Measurements from ENCODE around the gene GPR107. TPM values are rescaled to one million over a fixed set of nuclear protein-coding genes. Genes with fewer than 3 reads are reported as not detected.

The GPR107 gene
- total and polyA plus RNA-seq, 2 experiments from 2014 or later = 10.6 to 25.6 TPM

GRCh38 chr9:130122456-130122855 lies 68.8 kb downstream of the GPR107 start:
- no peaks in the 10 kb centered on the region for H3K36me3 ChIP-seq (replicated peaks; ENCODE audit: insufficient read depth, low read depth)
- H4K20me1 ChIP-seq (ENCODE audit: insufficient read depth, poor library complexity, severe bottlenecking) = no peaks in the 10 kb centered on the region
- TF ChIP-seq EZH2 (IDR thresholded peaks at IDR 0.05; ENCODE audit: borderline replicate concordance) (no peak), CTCF (IDR thresholded peaks at IDR 0.05; ENCODE audit: poor library complexity) (no peak), EZH2phosphoT487 (IDR thresholded peaks at IDR 0.05; ENCODE audit: low read depth, severe bottlenecking, unreplicated experiment) (no peak)
- no peaks in the 10 kb centered on the region for H3K9me2 ChIP-seq (replicated peaks; ENCODE audit: insufficient read depth)
- DNase-seq (ENCODE audit: low spot score) = no peak
- no peak overlapping the region for H2AFZ ChIP-seq
- H3K79me2 ChIP-seq = no peaks in the 10 kb centered on the region
- no peaks in the 10 kb centered on the region for H3K27me3 ChIP-seq
- H3K4me1 ChIP-seq (ENCODE audit: insufficient read depth) = peaks cover 3% of the 10 kb centered on the region
- no peak overlapping the region for H3K27ac ChIP-seq
- no peak overlapping the region for H3K4me3 ChIP-seq
- H3K4me2 ChIP-seq = no peak overlapping the region
- H3K9me3 ChIP-seq (ENCODE audit: low read depth) = no peaks in the 10 kb centered on the region
- 82% methylated on average over 7 of the region's 7 CpGs for WGBS (ENCODE audit: low lambda C conversion rate, missing lambda C conversion rate)

GRCh38 chr9:130124085-130124860 lies 70.6 kb downstream of the GPR107 start:
- no peaks in the 10 kb centered on the region for H3K27me3 ChIP-seq
- H4K20me1 ChIP-seq (ENCODE audit: insufficient read depth, poor library complexity, severe bottlenecking) = no peaks in the 10 kb centered on the region
- TF ChIP-seq EZH2phosphoT487 (IDR thresholded peaks at IDR 0.05; ENCODE audit: low read depth, severe bottlenecking, unreplicated experiment) = no peak
- TF ChIP-seq CTCF (IDR thresholded peaks at IDR 0.05; ENCODE audit: poor library complexity) = no peak
- no peak for TF ChIP-seq EZH2 (IDR thresholded peaks at IDR 0.05; ENCODE audit: borderline replicate concordance)
- no peak overlapping the region for H2AFZ ChIP-seq
- H3K27ac ChIP-seq = no peak overlapping the region
- no peaks in the 10 kb centered on the region for H3K79me2 ChIP-seq
- H3K36me3 ChIP-seq (replicated peaks; ENCODE audit: insufficient read depth, low read depth) = no peaks in the 10 kb centered on the region
- 93% methylated on average over 7 of the region's 7 CpGs for WGBS (ENCODE audit: low lambda C conversion rate, missing lambda C conversion rate)
- no peak for DNase-seq (ENCODE audit: low spot score)
- no peaks in the 10 kb centered on the region for H3K9me2 ChIP-seq (replicated peaks; ENCODE audit: insufficient read depth)
- H3K4me1 ChIP-seq (ENCODE audit: insufficient read depth) = peaks cover 3% of the 10 kb centered on the region
- H3K4me3 ChIP-seq = no peak overlapping the region
- no peaks in the 10 kb centered on the region for H3K9me3 ChIP-seq (ENCODE audit: low read depth)
- H3K4me2 ChIP-seq = no peak overlapping the region

GRCh38 chr9:130126721-130127433 lies 73.2 kb downstream of the GPR107 start:
- Histone ChIP-seq H3K9me3 (ENCODE audit: low read depth) (no peaks in the 10 kb centered on the region), H4K20me1 (ENCODE audit: insufficient read depth, poor library complexity, severe bottlenecking) (no peaks in the 10 kb centered on the region), H3K36me3 (replicated peaks; ENCODE audit: insufficient read depth, low read depth) (no peaks in the 10 kb centered on the region), H3K9me2 (replicated peaks; ENCODE audit: insufficient read depth) (no peaks in the 10 kb centered on the region), H3K79me2 (no peaks in the 10 kb centered on the region), H3K27me3 (no peaks in the 10 kb centered on the region), H3K4me1 (ENCODE audit: insufficient read depth) (peaks cover 10% of the 10 kb centered on the region), H3K27ac (peak overlapping the region; percentile 6), H3K4me2 (no peak overlapping the region), H3K4me3 (no peak overlapping the region), H2AFZ (no peak overlapping the region)
- no peak for TF ChIP-seq EZH2phosphoT487 (IDR thresholded peaks at IDR 0.05; ENCODE audit: low read depth, severe bottlenecking, unreplicated experiment)
- TF ChIP-seq CTCF (IDR thresholded peaks at IDR 0.05; ENCODE audit: poor library complexity) = no peak
- TF ChIP-seq EZH2 (IDR thresholded peaks at IDR 0.05; ENCODE audit: borderline replicate concordance) = no peak
- DNase-seq (ENCODE audit: low spot score) = no peak
- WGBS (ENCODE audit: low lambda C conversion rate, missing lambda C conversion rate) = 52% methylated on average over 4 of the region's 4 CpGs

All from hepatocyte (in vitro differentiated cells).